Umbilical cord (tissue), 2 donors: ENCODE measurements around the gene ARPIN. TPM values are rescaled to one million over a fixed set of nuclear protein-coding genes. Genes with fewer than 3 reads are reported as not detected.

ENCODE experiments used
- DNase-seq: peaks from one replicate; pipeline ENCODE4 v3.0.0-alpha.2; 2015; ENCODE audit warnings: low spot score
- total RNA-seq: library from RNA; depleted of rRNA; stranded (reverse); fragments of >200 nt; gene quantifications from one replicate; pipeline ENCODE4 v1.2.3, GENCODE V29; 2014; ENCODE audit warnings: low replicate concordance; ENCODE audit not compliant: insufficient read depth

Gene ARPIN
- total RNA-seq, 1 donor from 2014 or later: 16.6 TPM

DNA sequence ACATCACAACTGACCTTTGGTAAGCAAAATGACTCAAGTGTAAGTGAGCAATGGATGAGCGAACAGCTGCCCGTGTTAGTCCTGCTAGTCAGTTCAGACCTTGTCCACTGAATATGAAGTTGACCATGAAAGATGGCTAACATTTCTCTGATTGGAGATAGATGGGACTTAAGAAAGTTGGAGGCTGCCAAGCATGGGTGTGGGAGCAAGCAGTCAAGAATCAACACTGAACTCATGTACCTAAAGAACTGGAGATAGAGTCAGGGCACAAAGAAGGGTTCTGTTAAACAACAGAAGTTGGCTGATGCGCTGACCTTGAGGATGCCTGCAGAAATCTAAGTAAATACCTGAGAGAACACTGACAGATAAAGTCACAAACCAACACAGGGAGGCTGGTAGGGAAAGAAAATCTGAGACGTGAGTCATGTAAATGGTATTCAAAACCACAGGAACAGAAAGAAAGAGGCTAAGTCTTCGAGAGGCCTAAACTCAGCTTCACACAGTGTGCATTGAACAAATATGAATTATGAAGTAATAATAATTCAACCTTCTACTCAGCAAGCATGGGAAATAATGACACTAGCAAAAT is 67.4 kb downstream of the ARPIN start:
- DNase-seq: peak; percentile 90

Other genes with a start within 250 kb of the ARPIN start
- 2.2 TPM for gene PLIN1, start 233.6 kb downstream of the ARPIN start, total RNA-seq
- gene PEX11A, start 222.2 kb downstream of the ARPIN start, total RNA-seq: 5.1 TPM
- 1.7 TPM for gene WDR93, start 222.1 kb downstream of the ARPIN start, total RNA-seq
- 2.9 TPM for gene MESP1, start 161.7 kb downstream of the ARPIN start, total RNA-seq
- not detected for gene MESP2, start 136.6 kb downstream of the ARPIN start, total RNA-seq
- 5.8 TPM for gene ANPEP, start 98.1 kb downstream of the ARPIN start, total RNA-seq
- gene AP3S2, start 19.0 kb downstream of the ARPIN start, total RNA-seq: 65.2 TPM
- gene ZNF710, start 88.4 kb upstream of the ARPIN start, total RNA-seq: 9.4 TPM
- 90.8 TPM for gene IDH2, start 189.5 kb upstream of the ARPIN start, total RNA-seq